Right lobe of liver (tissue), 6 donors: ENCODE data around the gene MOGAT1. TPM values are rescaled to one million over a fixed set of nuclear protein-coding genes. Genes with fewer than 3 reads are reported as not detected.
A peak's percentile ranks its signal among the peaks of the same experiment; 100 is the strongest.
"Not testable (repeated sequence)": the region's sequence is repeated elsewhere in the genome, so short reads cannot be mapped to it uniquely, and the experiment has no call there.

ENCODE experiments used
- ATAC-seq, 4 donors: fragments of 200-7000 bp; cut with Tn5 transposase; one replicate each; pipeline ENCODE4 v1.9.1; 2020; ENCODE audit warnings: mild to moderate bottlenecking in 4 of 4, moderate library complexity in 4 of 4
- DNase-seq, 3 donors: peaks; one replicate each; pipeline ENCODE4 v3.0.0-alpha.2; 2020
- H3K27ac ChIP-seq, 3 donors: fragments of 200-600 bp; one replicate each; pipeline ENCODE4 v1.8.0; 2022
- H3K27me3 ChIP-seq, 2 donors: fragments of 200-600 bp; one replicate each; pipeline ENCODE4 v1.8.0; 2022
- H3K36me3 ChIP-seq, 4 donors: fragments of 200-600 bp; sonication (generic) in 1 of 4; one replicate each; pipeline versions ENCODE4 v1.5.1 to v1.8.0; 2017 to 2022; ENCODE audit warnings: control low read depth in 1 of 4
- H3K4me1 ChIP-seq, 4 donors: fragments of 200-600 bp; sonication (generic) in 1 of 4; one replicate each; pipeline versions ENCODE4 v1.5.1 to v1.8.0; 2017 to 2022; ENCODE audit warnings: control low read depth in 1 of 4
- H3K4me3 ChIP-seq, 3 donors: fragments of 200-600 bp; one replicate each; pipeline ENCODE4 v1.8.0; 2022
- H3K9me3 ChIP-seq, 4 donors: fragments of 200-600 bp; sonication (generic) in 1 of 4; one replicate each; pipeline versions ENCODE4 v1.5.1 to v1.8.0; 2017 to 2022; ENCODE audit warnings: control low read depth in 1 of 4
- CTCF ChIP-seq, 4 donors: fragments of 200-600 bp in 3 of 4; fragments of 450-650 bp in 1 of 4; IDR thresholded peaks; one replicate each; pipeline versions ENCODE4 v1.5.1 to v1.8.0; 2016 to 2022; ENCODE audit warnings: antibody characterized with exemption in 4 of 4, mild to moderate bottlenecking in 2 of 4
- POLR2A ChIP-seq: fragments of 450-650 bp; IDR thresholded peaks from one replicate; pipeline ENCODE4 v1.6.1; 2017; ENCODE audit warnings: antibody characterized with exemption, mild to moderate bottlenecking
- WGBS: methylation state at CpG from one replicate; pipeline ENCODE4 v1.1.6; 2018; ENCODE audit warnings: low coverage, low lambda C conversion rate; ENCODE audit not compliant: insufficient coverage; ENCODE audit errors: missing lambda C conversion rate; 5-methylcytosine and 5-hydroxymethylcytosine counted together
- intact Hi-C, 2 donors: fragments of 100-400 bp; cut with DNase I; formaldehyde crosslinking; loops; one replicate each; pipeline versions ENCODE4 v1.11.2 to v1.14.1; 2022
- total RNA-seq, 6 experiments: library from RNA; depleted of rRNA in 2 of 6; stranded (reverse); fragments of >200 nt in 2 of 6; fragmentation: NEBNext Ultra II Directional in 3 of 6; extraction: Animal tissue kit (Norgen Biotek cat#: 25700) in 3 of 6; gene quantifications; one replicate each; pipeline versions ENCODE4 v1.1.0 to v1.2.4, GENCODE V29; 2016 to 2023
- donor health status: DM: no; HTN: yes; CAD: no.
- donor health status: DM: no; HTN: no; CAD: no.
- donor health status: DM: no; HTN: no; CAD: no.
- donor health status: DM: no; HTN: yes; CAD: no.
- donor health status: DM: no; HTN: yes; CAD: no.

The MOGAT1 gene
- total RNA-seq, 6 experiments from 2014 or later: 0.50 to 8.1 (median 3.4) TPM

GRCh38 chr2:222713002-222713401 lies 41.5 kb downstream of the MOGAT1 start:
- no peak for DNase-seq

DNA sequence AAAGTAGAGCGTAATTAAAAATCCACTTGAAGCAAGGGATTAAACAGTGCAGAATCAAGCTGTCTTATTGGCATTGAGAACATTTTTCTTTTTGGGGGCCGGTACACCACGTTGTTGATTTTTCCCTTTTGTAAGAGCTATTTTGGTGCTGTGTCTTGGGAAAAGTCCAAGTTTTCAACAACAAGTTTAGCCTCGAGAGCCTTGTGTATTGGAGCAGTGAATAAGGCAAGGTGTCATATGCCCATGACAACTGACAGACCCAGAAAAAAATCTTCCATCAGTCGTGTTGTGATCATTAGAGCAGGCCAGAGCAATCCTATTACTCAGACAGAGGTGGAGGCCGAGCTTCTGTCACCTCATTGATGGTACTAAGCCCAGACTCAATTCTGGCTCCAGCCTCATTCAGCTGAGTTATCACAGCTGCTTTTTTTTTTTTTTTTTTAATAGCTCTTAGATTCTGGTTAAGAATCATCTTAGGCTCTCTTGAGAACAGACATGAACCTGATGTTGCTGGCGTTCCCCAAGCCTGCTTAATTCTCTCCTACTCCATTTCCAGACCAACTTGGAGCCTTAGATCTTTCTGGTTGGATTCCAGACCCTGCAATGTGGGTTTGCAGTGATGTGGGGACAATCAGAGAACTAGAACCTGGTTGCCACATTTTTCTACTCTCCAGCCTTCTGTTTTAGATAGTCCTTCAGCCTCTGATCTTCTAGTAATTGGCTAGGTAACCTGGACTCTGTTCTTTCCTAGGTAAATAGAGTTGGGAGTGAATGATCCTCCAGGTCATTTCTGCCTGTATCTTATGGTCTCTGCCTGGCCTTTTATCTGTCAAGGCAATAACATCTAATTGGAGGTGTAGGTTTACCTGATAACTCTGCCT lies 43.1 kb downstream of the MOGAT1 start:
- Histone ChIP-seq H3K27ac (no peak overlapping the region), H3K36me3 (peaks cover 0 to 19% (median 2%) of the 10 kb centered on the region in 4 donors), H3K4me1 (no peaks in the 10 kb centered on the region), H3K27me3 (no peaks in the 10 kb centered on the region), H3K4me3 (no peak overlapping the region), H3K9me3 (no peaks in the 10 kb centered on the region)
- intact Hi-C loops: no loop called here
- TF ChIP-seq CTCF (IDR thresholded peaks at IDR 0.05) (no peak), POLR2A (no peak)
- DNase-seq (no peak), ATAC-seq (peak in 2 of 4 donors; percentile 12 to 31)
- 64% methylated on average over 7 of the region's 7 CpGs for WGBS

More at GRCh38 chr2:222713002-222713401, 41.5 kb downstream of the MOGAT1 start:
- Histone ChIP-seq H3K9me3 (no peaks in the 10 kb centered on the region), H3K27ac (no peak overlapping the region), H3K4me3 (no peak overlapping the region), H3K4me1 (no peaks in the 10 kb centered on the region), H3K36me3 (peaks cover 0 to 19% (median 2%) of the 10 kb centered on the region in 4 donors), H3K27me3 (no peaks in the 10 kb centered on the region)
- TF ChIP-seq CTCF (IDR thresholded peaks at IDR 0.05): no peak
- no peak for TF ChIP-seq POLR2A
- intact Hi-C loops: no loop called here
- no peak for ATAC-seq
- 92% methylated on average over 3 of the region's 3 CpGs for WGBS

- WGBS: 68% methylated on average over 9 of the region's 9 CpGs
- H3K27me3 ChIP-seq: no peaks in the 10 kb centered on the region
- no peak for TF ChIP-seq POLR2A
- TF ChIP-seq CTCF (IDR thresholded peaks at IDR 0.05): no peak
- no peaks in the 10 kb centered on the region for H3K4me1 ChIP-seq
- intact Hi-C loops: no loop called here
- H3K9me3 ChIP-seq: no peaks in the 10 kb centered on the region
- ATAC-seq (no peak), DNase-seq (no peak)
- peaks cover 0 to 19% (median 2%) of the 10 kb centered on the region in 4 donors for H3K36me3 ChIP-seq
- no peak overlapping the region for H3K4me3 ChIP-seq
- H3K27ac ChIP-seq: no peak overlapping the region
These were observed 44.3 kb downstream of the MOGAT1 start for GRCh38 chr2:222715742-222716141.

DNA sequence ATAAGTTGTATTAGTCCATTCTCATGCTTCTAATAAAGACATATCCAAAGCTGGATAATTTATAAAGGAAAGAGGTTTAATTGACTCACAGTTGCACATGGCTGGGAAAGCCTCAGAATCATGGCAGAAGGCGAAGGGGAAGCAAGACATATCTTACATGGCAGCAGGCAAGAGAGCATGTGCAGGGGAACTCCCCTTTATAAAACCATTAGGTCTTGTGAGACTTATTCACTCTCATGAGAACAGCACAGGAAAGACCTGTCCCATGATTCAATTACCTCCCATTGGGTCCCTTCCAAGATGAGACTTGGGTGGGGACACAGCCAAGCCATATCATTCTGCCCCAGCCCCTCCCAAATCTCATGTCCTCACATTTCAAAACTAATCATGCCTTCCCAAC lies 48.3 kb downstream of the MOGAT1 start:
- H3K27ac ChIP-seq, H3K4me3 ChIP-seq, H3K9me3 ChIP-seq, ATAC-seq, intact Hi-C loops, H3K27me3 ChIP-seq, H3K36me3 ChIP-seq, H3K4me1 ChIP-seq, DNase-seq: not testable (repeated sequence)
- 100% methylated on average over 1 of the region's 1 CpG for WGBS

DNA sequence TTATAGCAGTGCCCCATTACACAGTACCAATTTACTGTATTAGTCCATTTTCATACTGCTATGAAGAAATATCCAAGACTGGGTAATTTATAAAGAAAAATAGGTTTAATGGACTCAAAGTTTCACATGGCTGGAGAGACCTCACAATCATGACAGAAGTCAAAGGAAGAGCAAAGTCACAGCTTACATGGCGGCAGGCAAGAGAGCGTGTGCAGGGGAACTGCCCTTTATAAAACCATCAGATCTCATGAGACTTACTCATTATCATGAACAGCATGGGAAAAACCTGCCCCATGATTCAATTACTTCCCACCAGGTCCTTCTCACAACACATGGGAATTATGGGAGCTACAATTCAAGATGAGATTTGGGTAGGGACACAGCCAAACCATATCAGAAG lies 50.1 kb downstream of the MOGAT1 start:
- ATAC-seq, intact Hi-C loops, H3K9me3 ChIP-seq, H3K27me3 ChIP-seq, H3K36me3 ChIP-seq, H3K27ac ChIP-seq, DNase-seq, H3K4me1 ChIP-seq, H3K4me3 ChIP-seq: not testable (repeated sequence)
- 94% methylated on average over 2 of the region's 2 CpGs for WGBS
